Activated CD8-positive, alpha-beta memory T cell treated with anti-CD3 and anti-CD28 coated beads, Interleukin-2, amount 50 U/mL, for 4 hours (primary cell): ENCODE results near the gene RIMBP2.

Source experiments
- DNase-seq: peaks from one replicate; pipeline ENCODE4 v3.0.0-alpha.2; 2020

RIMBP2 gene

GRCh38 chr12:130497991-130498390 lies 218.1 kb downstream of the RIMBP2 start:
- no peak for DNase-seq

GRCh38 chr12:130497321-130497720 lies 218.8 kb downstream of the RIMBP2 start:
- no peak for DNase-seq

GRCh38 chr12:130496516-130497120 lies 219.5 kb downstream of the RIMBP2 start:
- DNase-seq = no peak

- DNase-seq = no peak
Measured at GRCh38 chr12:130495156-130495555, 220.9 kb downstream of the RIMBP2 start.

GRCh38 chr12:130494736-130495135 lies 221.4 kb downstream of the RIMBP2 start:
- DNase-seq = no peak

- DNase-seq = no peak
Measured at GRCh38 chr12:130493951-130494350, 222.1 kb downstream of the RIMBP2 start.

- DNase-seq = no peak
Measured at GRCh38 chr12:130491421-130492357, 224.4 kb downstream of the RIMBP2 start.

- no peak for DNase-seq
Measured at GRCh38 chr12:130490674-130491073, 225.4 kb downstream of the RIMBP2 start.

- DNase-seq = no peak
Measured at GRCh38 chr12:130489293-130489692, 226.8 kb downstream of the RIMBP2 start.

GRCh38 chr12:130488358-130488710 lies 227.8 kb downstream of the RIMBP2 start:
- no peak for DNase-seq

GRCh38 chr12:130487636-130488357 lies 228.3 kb downstream of the RIMBP2 start:
- DNase-seq = no peak

- no peak for DNase-seq
Measured at GRCh38 chr12:130486891-130487416, 229.1 kb downstream of the RIMBP2 start.

- no peak for DNase-seq
Measured at GRCh38 chr12:130486146-130486435, 230.0 kb downstream of the RIMBP2 start.

- DNase-seq = no peak
Measured at GRCh38 chr12:130485291-130486145, 230.6 kb downstream of the RIMBP2 start.

- DNase-seq = no peak
Measured at GRCh38 chr12:130484221-130484620, 231.9 kb downstream of the RIMBP2 start.

- no peak for DNase-seq
Measured at GRCh38 chr12:130483616-130484180, 232.4 kb downstream of the RIMBP2 start.

- DNase-seq = no peak
Measured at GRCh38 chr12:130482448-130482847, 233.7 kb downstream of the RIMBP2 start.

GRCh38 chr12:130481392-130481879 lies 234.7 kb downstream of the RIMBP2 start:
- DNase-seq = no peak

- DNase-seq = no peak
Measured at GRCh38 chr12:130480887-130481286, 235.2 kb downstream of the RIMBP2 start.

- DNase-seq = no peak
Measured at GRCh38 chr12:130480231-130480630, 235.9 kb downstream of the RIMBP2 start.

- DNase-seq = no peak
Measured at GRCh38 chr12:130479401-130480125, 236.5 kb downstream of the RIMBP2 start.
